Thoracic aorta (tissue), 2 donors: ENCODE data around the gene PLOD2. TPM values are rescaled to one million over a fixed set of nuclear protein-coding genes. Genes with fewer than 3 reads are reported as not detected.

ENCODE experiments used
- ATAC-seq: fragments of 150-250 bp; one replicate; pipeline ENCODE4 v1.8.0; 2017; ENCODE audit warnings: low read depth; ENCODE audit not compliant: insufficient number of reproducible peaks, low FRiP score
- DNase-seq: peaks from one replicate; pipeline ENCODE4 v3.0.0-alpha.2; 2020; ENCODE audit warnings: low spot score
- H3K27ac ChIP-seq, 2 donors: fragments of 200-600 bp; sonication (generic); 1 replicate in 1 of 2; 2 replicates in 1 of 2; pipeline ENCODE4 v1.5.1; 2016; ENCODE audit warnings: mild to moderate bottlenecking in 2 of 2, moderate library complexity in 2 of 2
- H3K27me3 ChIP-seq: fragments of 200-600 bp; sonication (generic); replicated peaks from 2 replicates; pipeline ENCODE4 v1.6.0; 2016; ENCODE audit warnings: mild to moderate bottlenecking; ENCODE audit not compliant: insufficient read depth
- H3K36me3 ChIP-seq: fragments of 200-600 bp; sonication (generic); one replicate; pipeline ENCODE4 v1.5.1; 2016
- H3K4me1 ChIP-seq, 2 donors: fragments of 200-600 bp; sonication (generic); 1 replicate in 1 of 2; 2 replicates in 1 of 2; pipeline versions ENCODE4 v1.5.1 to v1.6.0; 2016; ENCODE audit warnings: low read depth in 2 of 2, mild to moderate bottlenecking in 1 of 2; ENCODE audit not compliant: control insufficient read depth in 1 of 2
- H3K4me3 ChIP-seq: fragments of 200-600 bp; sonication (generic); 2 replicates; pipeline ENCODE4 v1.5.1; 2016; ENCODE audit warnings: mild to moderate bottlenecking
- H3K9me3 ChIP-seq: fragments of 200-600 bp; sonication (generic); 2 replicates; pipeline ENCODE4 v1.5.1; 2016
- total RNA-seq, 2 donors: library from RNA; depleted of rRNA; stranded (reverse); fragments of >200 nt; gene quantifications; one replicate each; pipeline versions ENCODE4 v1.1.0 to v1.2.3, GENCODE V29; 2016
- TF ChIP-seq, protein P1 (sequence below): fragments of 200-600 bp; sonication (generic); IDR thresholded peaks from one replicate; pipeline ENCODE4 v1.5.1; 2019; ENCODE audit warnings: antibody characterized with exemption

The PLOD2 gene
- total RNA-seq, 2 donors from 2014 or later: 42.8 to 92.6 TPM

DNA sequence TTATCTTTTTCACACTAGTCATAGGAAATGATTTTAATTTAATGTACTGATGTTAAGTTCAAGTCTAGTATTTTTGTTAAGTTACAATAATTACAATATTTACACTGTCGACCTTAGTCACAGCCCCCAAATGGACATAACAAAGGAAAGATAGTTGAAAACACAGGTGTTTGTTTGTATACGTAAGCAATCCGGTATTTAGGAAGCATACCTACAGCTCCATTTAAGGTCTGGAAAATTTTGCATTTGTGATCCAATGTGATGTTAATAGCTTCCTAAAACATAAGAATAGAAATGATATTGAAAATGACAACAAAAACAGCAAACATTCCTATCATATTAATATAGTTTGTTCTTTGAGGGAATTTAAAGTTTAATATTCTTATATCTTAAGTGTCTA, 56.9 kb downstream of the PLOD2 start:
- peaks cover 4% of the 10 kb centered on the region for H3K36me3 ChIP-seq
- H3K4me3 ChIP-seq: no peak overlapping the region
- ATAC-seq (no peak), DNase-seq (no peak)
- H3K4me1 ChIP-seq: peaks cover 7 to 28% of the 10 kb centered on the region in 2 donors
- no peaks in the 10 kb centered on the region for H3K27me3 ChIP-seq
- TF ChIP-seq, protein P1, sequence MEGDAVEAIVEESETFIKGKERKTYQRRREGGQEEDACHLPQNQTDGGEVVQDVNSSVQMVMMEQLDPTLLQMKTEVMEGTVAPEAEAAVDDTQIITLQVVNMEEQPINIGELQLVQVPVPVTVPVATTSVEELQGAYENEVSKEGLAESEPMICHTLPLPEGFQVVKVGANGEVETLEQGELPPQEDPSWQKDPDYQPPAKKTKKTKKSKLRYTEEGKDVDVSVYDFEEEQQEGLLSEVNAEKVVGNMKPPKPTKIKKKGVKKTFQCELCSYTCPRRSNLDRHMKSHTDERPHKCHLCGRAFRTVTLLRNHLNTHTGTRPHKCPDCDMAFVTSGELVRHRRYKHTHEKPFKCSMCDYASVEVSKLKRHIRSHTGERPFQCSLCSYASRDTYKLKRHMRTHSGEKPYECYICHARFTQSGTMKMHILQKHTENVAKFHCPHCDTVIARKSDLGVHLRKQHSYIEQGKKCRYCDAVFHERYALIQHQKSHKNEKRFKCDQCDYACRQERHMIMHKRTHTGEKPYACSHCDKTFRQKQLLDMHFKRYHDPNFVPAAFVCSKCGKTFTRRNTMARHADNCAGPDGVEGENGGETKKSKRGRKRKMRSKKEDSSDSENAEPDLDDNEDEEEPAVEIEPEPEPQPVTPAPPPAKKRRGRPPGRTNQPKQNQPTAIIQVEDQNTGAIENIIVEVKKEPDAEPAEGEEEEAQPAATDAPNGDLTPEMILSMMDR: no peak
- no peak overlapping the region for H3K27ac ChIP-seq
- no peaks in the 10 kb centered on the region for H3K9me3 ChIP-seq

GRCh38 chr3:146102885-146103284, 58.1 kb downstream of the PLOD2 start:
- TF ChIP-seq, protein P1: no peak
- no peak overlapping the region for H3K4me3 ChIP-seq
- DNase-seq (no peak), ATAC-seq (no peak)
- H3K9me3 ChIP-seq: no peaks in the 10 kb centered on the region
- H3K36me3 ChIP-seq: peaks cover 4% of the 10 kb centered on the region
- H3K27me3 ChIP-seq: no peaks in the 10 kb centered on the region
- H3K27ac ChIP-seq: no peak overlapping the region
- H3K4me1 ChIP-seq: peaks cover 7 to 29% of the 10 kb centered on the region in 2 donors

GRCh38 chr3:146101538-146101937, 59.4 kb downstream of the PLOD2 start:
- DNase-seq (no peak), ATAC-seq (no peak)
- Histone ChIP-seq H3K27ac (no peak overlapping the region), H3K4me3 (no peak overlapping the region), H3K9me3 (no peaks in the 10 kb centered on the region), H3K36me3 (peaks cover 4% of the 10 kb centered on the region), H3K27me3 (no peaks in the 10 kb centered on the region), H3K4me1 (peaks cover 4 to 20% of the 10 kb centered on the region in 2 donors)
- TF ChIP-seq, protein P1: no peak

GRCh38 chr3:146100825-146101444, 60.0 kb downstream of the PLOD2 start:
- TF ChIP-seq, protein P1: no peak
- no peak for DNase-seq
- H3K27ac ChIP-seq: peak overlapping the region in 1 of 2 donors; percentile 8
- H3K9me3 ChIP-seq: no peaks in the 10 kb centered on the region
- H3K27me3 ChIP-seq: no peaks in the 10 kb centered on the region
- peaks cover 4% of the 10 kb centered on the region for H3K36me3 ChIP-seq
- H3K4me1 ChIP-seq: peaks cover 4 to 14% of the 10 kb centered on the region in 2 donors
- no peak overlapping the region for H3K4me3 ChIP-seq
- no peak for ATAC-seq

DNA sequence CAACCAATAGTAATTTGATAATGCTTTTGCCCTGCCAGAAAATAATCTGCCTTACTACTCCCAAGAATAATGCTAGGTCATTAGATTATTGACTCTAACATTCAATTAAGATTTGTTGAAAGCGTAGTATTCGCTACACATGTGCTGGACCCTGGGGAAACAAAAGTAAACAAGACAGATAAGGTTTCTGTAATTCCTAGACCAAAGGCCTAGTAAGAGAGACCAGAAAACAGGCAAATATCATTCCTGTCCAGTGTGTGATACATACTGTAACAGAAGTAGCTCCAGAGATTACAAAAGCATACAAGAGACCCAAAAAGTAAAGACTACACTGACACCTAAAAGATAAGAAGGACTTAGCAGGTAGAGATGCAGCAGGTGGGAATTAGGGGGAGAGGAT, 60.8 kb downstream of the PLOD2 start:
- no peaks in the 10 kb centered on the region for H3K9me3 ChIP-seq
- peaks cover 4 to 7% of the 10 kb centered on the region in 2 donors for H3K4me1 ChIP-seq
- peak overlapping the region; percentile 8 to 48 for H3K27ac ChIP-seq
- no peaks in the 10 kb centered on the region for H3K27me3 ChIP-seq
- no peak overlapping the region for H3K4me3 ChIP-seq
- no peak for DNase-seq
- H3K36me3 ChIP-seq: peaks cover 4% of the 10 kb centered on the region
- TF ChIP-seq, protein P1: no peak
- ATAC-seq: no peak
